Adipocyte (in vitro differentiated cells): ENCODE results near the gene NDUFA3.

ENCODE experiments used
- DNase-seq: peaks from one replicate; pipeline ENCODE4 v3.0.0-alpha.2; 2015; ENCODE audit warnings: low read depth
- H3K27me3 ChIP-seq: replicated peaks from 2 replicates; pipeline ENCODE4 v1.7.0; 2013; ENCODE audit warnings: mild to moderate bottlenecking, low read length, moderate library complexity; ENCODE audit not compliant: control insufficient read depth, insufficient read depth
- H3K36me3 ChIP-seq: 2 replicates; pipeline ENCODE4 v1.7.0; 2013; ENCODE audit warnings: low read length, mild to moderate bottlenecking, moderate library complexity; ENCODE audit not compliant: control insufficient read depth, insufficient read depth, severe bottlenecking
- H3K4me1 ChIP-seq: 2 replicates; pipeline ENCODE4 v1.7.0; 2013; ENCODE audit warnings: mild to moderate bottlenecking, low read length, moderate library complexity; ENCODE audit not compliant: control insufficient read depth, insufficient read depth
- H3K4me3 ChIP-seq: 2 replicates; pipeline ENCODE4 v1.7.0; 2013; ENCODE audit warnings: mild to moderate bottlenecking, low read length, moderate library complexity
- H3K9ac ChIP-seq: 2 replicates; pipeline ENCODE4 v1.7.0; 2013; ENCODE audit warnings: mild to moderate bottlenecking, low read length, moderate library complexity
- H3K9me3 ChIP-seq: 2 replicates; pipeline ENCODE4 v1.7.0; 2013; ENCODE audit warnings: mild to moderate bottlenecking, low read length, moderate library complexity; ENCODE audit not compliant: control insufficient read depth

Gene NDUFA3

DNA sequence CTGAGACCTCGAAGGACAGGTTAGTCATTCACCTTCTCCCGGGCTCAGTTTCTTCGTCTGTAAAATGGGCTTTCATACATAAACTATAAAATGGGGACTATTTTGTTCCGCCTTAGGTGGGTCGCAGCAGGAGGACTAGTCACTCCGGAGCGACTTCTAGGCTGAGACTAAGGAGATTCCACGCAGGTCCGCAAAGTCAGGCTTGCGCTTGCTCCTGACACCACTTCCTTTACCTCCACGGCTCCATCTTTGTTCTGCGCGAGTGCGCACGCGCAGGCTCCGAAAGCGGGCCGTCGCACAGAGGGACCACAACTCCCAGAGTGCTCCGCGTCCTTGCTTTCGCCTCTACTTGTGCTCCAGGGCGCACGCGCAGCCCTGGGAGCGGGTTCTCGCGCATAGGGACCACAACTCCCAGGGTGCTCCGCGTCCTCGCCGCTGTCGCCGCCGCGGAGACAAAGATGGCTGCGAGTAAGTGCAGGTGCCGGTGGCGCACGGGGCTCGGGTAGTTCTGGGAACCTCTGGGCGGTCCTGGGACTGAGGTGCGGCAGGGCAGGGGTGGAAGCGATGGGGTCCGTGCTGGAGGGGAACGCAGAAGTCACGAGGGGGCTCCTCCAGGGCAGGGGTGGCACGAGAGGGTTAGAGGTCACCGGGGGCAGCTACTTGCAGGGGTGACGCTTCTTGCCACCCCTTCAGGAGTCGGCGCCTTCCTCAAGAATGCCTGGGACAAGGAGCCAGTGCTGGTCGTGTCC, at the start of gene NDUFA3:
TSS of gene NDUFA3 (plus strand) at position 435 of the 749 bp plus-strand sequence. CDS start at position 459, 24 bp downstream.
- no peaks in the 10 kb centered on the region for H3K9me3 ChIP-seq
- peaks cover 19% of the 10 kb centered on the region for H3K36me3 ChIP-seq
- peak; percentile 99 for DNase-seq
- H3K4me1 ChIP-seq, result peaks cover 7% of the 10 kb centered on the region
- peak within 1 kb of the TSS; percentile 91 for H3K9ac ChIP-seq
- peak within 1 kb of the TSS; percentile 97 for H3K4me3 ChIP-seq
- no peaks in the 10 kb centered on the region for H3K27me3 ChIP-seq

DNA sequence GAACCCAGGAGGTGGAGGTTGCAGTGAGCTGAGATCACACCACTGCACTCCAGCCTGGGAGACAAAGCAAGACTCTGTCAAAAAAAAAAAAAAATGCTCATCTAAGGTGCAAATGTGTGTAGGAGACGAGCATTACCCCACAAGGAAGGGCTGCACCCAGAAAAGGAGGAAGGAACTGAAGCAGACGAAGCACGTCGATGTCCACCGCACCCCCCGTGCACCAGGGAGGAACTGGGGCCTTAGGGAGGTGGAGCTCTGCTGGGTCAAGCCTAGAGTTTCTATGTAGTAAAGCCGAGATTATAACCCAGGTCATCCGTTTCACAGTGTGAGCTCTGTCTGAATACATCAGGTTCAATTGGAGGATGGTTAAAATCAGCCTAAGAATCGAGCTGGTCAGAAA, 40.0 kb upstream of the NDUFA3 start:
- no peaks in the 10 kb centered on the region for H3K9me3 ChIP-seq
- peaks cover 3% of the 10 kb centered on the region for H3K27me3 ChIP-seq
- no peaks in the 10 kb centered on the region for H3K36me3 ChIP-seq
- H3K4me3 ChIP-seq, result no peak overlapping the region
- no peak overlapping the region for H3K9ac ChIP-seq
- DNase-seq, result no peak
- no peaks in the 10 kb centered on the region for H3K4me1 ChIP-seq

DNA sequence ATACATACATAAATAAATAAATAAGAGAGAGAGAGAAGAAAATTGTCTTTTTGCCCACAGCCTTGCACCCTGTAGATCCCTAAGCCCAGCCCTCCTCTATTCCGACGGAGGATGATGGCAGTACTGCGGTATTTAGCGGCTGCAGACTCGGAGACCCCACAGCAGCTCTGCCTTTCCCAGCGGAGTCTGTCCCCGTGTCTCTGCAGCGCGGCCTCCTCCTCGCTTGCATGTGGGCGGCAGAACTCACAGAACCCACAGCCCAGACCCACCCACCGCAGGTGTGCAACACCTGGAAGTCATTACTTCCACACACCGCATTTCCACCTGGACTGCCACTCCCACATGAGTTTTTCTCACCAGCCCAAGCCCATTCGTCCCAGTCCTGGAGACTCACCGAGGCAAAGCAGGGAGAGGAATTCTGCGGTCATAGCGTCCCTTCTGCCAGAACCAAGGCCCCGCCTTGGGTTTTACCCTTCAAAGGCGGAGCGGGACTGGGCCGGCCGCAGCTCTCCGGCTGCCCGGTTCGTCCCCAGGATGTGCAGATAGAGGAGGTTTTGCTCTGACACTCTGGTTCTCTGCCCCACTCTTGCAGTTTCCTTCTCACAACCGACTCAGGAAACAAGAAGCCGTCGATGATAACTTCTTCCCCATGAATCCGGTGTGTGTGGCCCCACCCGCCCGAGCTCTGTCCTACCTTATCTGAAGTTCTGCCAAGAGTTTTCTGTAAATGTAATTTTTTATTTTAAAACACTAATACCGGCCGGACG, 39.1 kb upstream of the NDUFA3 start, which contains the start of gene VSTM1:
TSS of gene VSTM1 (minus strand) at position 548 of the 767 bp plus-strand sequence. CDS start at position 428, 120 bp downstream.
- H3K4me1 ChIP-seq, result no peaks in the 10 kb centered on the region
- no peaks in the 10 kb centered on the region for H3K36me3 ChIP-seq
- H3K9me3 ChIP-seq, result no peaks in the 10 kb centered on the region
- no peak within 1 kb of the TSS for H3K4me3 ChIP-seq
- no peaks in the 10 kb centered on the region for H3K27me3 ChIP-seq
- no peak for DNase-seq
- no peak within 1 kb of the TSS for H3K9ac ChIP-seq

DNA sequence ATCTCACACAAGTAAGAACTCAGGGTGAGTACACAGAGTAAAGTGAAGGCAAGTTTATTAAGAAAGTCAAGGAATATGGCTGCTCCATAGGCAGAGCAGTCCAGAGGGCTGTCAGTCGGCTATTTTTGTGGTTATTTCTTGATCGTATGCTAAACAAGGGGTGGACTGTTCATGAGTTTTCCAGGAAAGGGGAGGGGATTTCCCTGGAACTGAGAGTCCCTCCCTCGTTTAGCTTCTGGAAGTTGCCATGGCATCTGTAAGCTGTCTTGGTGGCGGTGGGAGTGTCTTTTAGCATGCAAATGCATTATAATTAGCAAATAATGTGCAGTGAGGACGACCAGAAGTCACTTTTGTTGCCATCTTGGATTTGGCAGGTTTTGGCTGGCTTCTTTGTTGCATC, 33.2 kb upstream of the NDUFA3 start:
- H3K27me3 ChIP-seq, result no peaks in the 10 kb centered on the region
- H3K9ac ChIP-seq, result no peak overlapping the region
- H3K4me3 ChIP-seq, result no peak overlapping the region
- H3K36me3 ChIP-seq, result no peaks in the 10 kb centered on the region
- H3K9me3 ChIP-seq, result peaks cover 13% of the 10 kb centered on the region
- no peaks in the 10 kb centered on the region for H3K4me1 ChIP-seq
- DNase-seq, result no peak

DNA sequence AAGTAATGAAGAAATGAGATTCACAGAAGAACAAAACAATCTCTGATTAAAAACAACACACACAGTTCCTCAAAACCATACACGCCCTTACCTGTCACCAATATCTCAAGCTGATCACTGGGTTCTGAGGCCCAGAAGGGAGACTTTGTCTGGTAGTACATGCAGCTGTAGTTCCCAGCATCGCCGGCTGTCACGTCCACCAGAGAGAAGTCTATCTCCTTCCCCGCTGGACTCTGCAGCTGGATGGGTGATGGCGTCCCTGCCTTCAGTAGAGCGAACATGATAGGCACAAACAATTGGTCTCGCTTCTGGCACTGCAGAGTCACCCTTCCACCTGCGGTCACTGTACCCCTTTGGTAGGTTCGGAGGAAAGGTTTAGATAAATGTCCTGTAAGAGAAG, 28.8 kb upstream of the NDUFA3 start:
- no peaks in the 10 kb centered on the region for H3K27me3 ChIP-seq
- no peak for DNase-seq
- H3K4me3 ChIP-seq, result no peak overlapping the region
- H3K9me3 ChIP-seq, result peaks cover 10% of the 10 kb centered on the region
- H3K4me1 ChIP-seq, result no peaks in the 10 kb centered on the region
- no peak overlapping the region for H3K9ac ChIP-seq
- H3K36me3 ChIP-seq, result no peaks in the 10 kb centered on the region

DNA sequence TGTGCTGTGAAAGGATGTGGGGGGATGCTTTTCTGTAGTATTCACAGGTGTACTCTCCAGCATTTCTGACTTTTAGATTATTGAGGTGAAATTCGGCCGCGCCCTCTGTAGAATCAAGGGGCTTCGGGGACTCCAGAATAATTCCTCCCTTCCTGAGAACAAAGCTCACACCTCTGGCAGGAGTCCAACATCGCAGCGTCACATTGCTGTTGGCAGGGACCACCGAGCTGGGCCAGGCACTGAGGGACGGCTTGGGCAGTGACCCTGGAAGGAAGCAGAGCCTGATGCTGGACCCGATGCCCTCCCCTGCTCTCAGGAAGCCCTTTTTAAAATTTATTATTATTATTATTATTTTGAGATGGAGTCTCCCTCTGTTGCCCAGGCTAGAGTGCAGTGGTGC, 27.8 kb upstream of the NDUFA3 start:
- Histone ChIP-seq H3K4me3 (no peak overlapping the region), H3K9me3 (peaks cover 1% of the 10 kb centered on the region), H3K36me3 (no peaks in the 10 kb centered on the region), H3K9ac (no peak overlapping the region), H3K27me3 (no peaks in the 10 kb centered on the region), H3K4me1 (no peaks in the 10 kb centered on the region)
- DNase-seq, result no peak

DNA sequence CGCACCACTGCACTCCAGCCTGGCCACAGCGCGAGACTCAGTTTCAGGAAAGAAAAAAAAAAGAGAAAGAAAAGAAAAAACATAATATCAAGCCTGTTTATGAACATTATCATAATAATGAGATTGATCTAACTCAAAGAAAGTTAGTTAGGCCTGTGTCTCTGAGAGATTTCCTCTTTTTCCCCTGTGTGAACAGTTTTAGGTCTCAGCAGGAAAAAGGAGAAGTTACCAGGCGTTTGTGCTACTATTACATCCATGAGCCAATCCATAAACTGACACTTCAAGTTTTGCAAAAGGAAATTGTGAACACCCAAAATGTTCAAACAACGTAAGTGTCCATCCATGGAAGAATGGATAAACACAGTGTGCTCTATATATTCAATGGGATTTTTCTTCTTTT, 25.3 kb upstream of the NDUFA3 start:
- Histone ChIP-seq H3K36me3 (no peaks in the 10 kb centered on the region), H3K9ac (no peak overlapping the region), H3K27me3 (no peaks in the 10 kb centered on the region), H3K4me1 (no peaks in the 10 kb centered on the region), H3K4me3 (no peak overlapping the region), H3K9me3 (peaks cover 6% of the 10 kb centered on the region)
- DNase-seq, result no peak

DNA sequence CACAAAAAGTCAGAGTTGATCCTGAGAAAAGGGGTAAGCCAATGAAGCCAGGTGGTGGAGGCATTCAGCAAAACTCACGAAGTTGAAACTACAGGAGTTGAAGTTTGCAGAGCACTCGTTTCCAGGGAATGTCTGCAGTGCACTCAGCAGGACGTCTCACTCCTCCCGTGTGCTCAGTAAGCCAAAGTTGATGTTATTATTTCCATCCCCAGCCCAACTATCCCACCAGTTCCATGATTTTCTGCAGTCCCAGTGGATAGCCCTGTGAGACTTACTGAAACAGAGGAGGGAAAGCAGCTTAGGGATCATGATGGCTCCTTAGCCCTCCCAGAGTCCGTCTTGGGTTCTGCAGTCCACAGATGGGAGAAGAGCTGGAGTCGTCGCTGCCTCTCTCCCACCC, 21.6 kb upstream of the NDUFA3 start, which contains the start of gene TARM1:
TSS of gene TARM1 (minus strand) at position 334 of the 400 bp plus-strand sequence. CDS start at position 309, 25 bp downstream.
- H3K27me3 ChIP-seq, result no peaks in the 10 kb centered on the region
- H3K9me3 ChIP-seq, result peaks cover 15% of the 10 kb centered on the region
- H3K4me1 ChIP-seq, result no peaks in the 10 kb centered on the region
- no peaks in the 10 kb centered on the region for H3K36me3 ChIP-seq
- DNase-seq, result no peak
- H3K4me3 ChIP-seq, result no peak within 1 kb of the TSS
- no peak within 1 kb of the TSS for H3K9ac ChIP-seq

DNA sequence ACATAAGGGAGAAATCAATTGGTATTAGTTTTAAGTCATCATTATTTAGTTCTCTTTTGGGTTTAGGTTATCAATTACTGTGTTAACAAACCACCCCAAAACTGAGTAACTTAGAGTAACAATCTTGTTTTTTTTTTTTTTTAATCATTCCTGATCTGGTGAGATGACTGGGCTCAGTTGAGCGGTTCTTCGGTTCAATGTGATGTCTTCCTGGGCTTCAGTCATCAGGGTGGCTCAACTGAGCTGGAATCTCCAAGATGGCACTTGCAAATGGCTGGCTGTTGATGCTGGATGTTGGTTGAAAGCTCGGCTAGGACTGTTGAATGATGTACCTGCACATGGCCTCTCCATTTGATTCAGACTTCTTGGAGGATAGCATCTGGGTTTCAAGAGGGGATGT, 18.2 kb upstream of the NDUFA3 start:
- Histone ChIP-seq H3K27me3 (peaks cover under 1% of the 10 kb centered on the region), H3K4me3 (no peak overlapping the region), H3K9ac (no peak overlapping the region), H3K9me3 (peaks cover 18% of the 10 kb centered on the region), H3K4me1 (no peaks in the 10 kb centered on the region), H3K36me3 (no peaks in the 10 kb centered on the region)
- DNase-seq, result no peak

DNA sequence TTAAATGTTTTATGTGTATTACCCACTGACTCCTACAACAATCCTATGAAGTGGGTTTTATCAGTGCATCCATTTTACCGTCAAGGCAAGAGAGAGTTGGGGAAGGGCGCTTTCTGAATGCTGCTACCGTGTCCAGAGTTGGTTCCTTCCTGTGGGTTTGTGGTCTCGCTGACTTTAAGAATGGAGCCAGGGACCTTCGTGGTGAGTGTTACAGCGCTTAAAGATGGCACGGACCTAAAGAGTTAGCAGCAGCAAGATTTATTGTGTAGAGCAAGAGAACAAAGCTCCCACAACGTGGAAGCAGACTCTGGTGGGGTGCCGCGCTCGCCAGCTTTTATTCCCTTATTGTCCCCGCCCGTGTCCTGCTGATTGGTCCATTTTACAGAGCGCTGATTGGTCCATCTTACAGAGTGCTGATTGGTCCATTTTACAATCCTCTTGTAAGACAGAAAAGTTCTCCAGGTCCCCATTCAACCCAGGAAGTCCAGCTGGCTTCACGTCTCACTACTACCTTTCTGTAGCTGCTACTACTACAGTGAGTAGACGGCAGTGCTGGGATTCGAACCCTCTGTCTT, 8.1 kb upstream of the NDUFA3 start:
- DNase-seq, result no peak
- no peak overlapping the region for H3K9ac ChIP-seq
- H3K4me3 ChIP-seq, result no peak overlapping the region
- H3K9me3 ChIP-seq, result no peaks in the 10 kb centered on the region
- H3K27me3 ChIP-seq, result peaks cover 7% of the 10 kb centered on the region
- no peaks in the 10 kb centered on the region for H3K36me3 ChIP-seq
- H3K4me1 ChIP-seq, result peaks cover 5% of the 10 kb centered on the region

DNA sequence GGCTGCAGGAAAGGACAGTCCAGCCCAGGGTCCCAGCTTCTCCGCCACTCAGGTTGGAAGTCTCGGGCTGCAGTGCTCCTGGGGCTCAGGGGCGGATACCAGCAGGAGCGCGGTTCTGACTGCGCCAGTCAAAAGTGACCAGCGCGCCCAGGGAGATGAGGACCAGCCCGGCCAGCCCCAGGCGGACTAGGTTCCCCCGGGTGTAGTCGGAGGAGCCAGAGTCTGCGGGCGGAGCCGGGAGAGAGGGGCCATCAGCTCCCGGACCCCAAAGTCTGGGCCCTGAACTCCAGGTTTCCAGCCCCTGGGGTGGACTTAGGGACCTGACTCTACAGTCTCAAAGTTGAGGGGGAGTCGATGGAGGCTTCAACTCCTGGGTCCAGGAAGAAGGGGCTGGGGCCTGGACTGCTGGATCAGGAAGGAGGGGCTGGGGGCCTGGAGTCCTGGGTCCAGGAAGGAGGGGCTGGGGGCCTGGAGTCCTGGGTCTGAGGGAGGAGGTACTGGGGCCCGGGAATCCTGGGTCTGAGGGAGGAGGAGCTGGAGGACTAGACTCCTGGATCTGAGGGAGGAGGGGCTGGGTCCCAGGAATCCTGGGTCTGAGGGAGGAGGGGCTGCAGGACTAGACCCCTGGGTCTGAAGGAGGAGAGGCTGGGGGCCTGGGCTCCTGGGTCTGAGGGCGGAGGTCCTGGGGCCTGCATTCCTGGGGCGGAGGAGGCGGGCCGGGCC, 7.4 kb upstream of the NDUFA3 start:
- Histone ChIP-seq H3K4me1 (peaks cover 5% of the 10 kb centered on the region), H3K4me3 (peak overlapping the region; percentile 77), H3K9ac (peak overlapping the region; percentile 74), H3K27me3 (peaks cover 6% of the 10 kb centered on the region), H3K9me3 (no peaks in the 10 kb centered on the region), H3K36me3 (no peaks in the 10 kb centered on the region)
- DNase-seq, result no peak
